HG03520 (cell line): ENCODE results near the gene SMIM33.
"Not testable (repeated sequence)": the region's sequence is repeated elsewhere in the genome, so short reads cannot be mapped to it uniquely, and the experiment has no call there.

Source experiments
- ATAC-seq: cut with Tn5 transposase; IDR thresholded peaks from one replicate; pipeline ENCODE4 v1.9.1; 2021; ENCODE audit warnings: mild to moderate bottlenecking, moderate library complexity; ENCODE audit not compliant: unreplicated experiment

The SMIM33 gene

GRCh38 chr5:139470821-139471300 is at the start of gene SMIM33:
SMIM33 (plus strand) TSS chr5:139471004; CDS start chr5:139471122, 118 bp downstream.
- ATAC-seq: no peak

- ATAC-seq: no peak
Observed at GRCh38 chr5:139422307-139422893, 48.4 kb upstream of the SMIM33 start.

DNA sequence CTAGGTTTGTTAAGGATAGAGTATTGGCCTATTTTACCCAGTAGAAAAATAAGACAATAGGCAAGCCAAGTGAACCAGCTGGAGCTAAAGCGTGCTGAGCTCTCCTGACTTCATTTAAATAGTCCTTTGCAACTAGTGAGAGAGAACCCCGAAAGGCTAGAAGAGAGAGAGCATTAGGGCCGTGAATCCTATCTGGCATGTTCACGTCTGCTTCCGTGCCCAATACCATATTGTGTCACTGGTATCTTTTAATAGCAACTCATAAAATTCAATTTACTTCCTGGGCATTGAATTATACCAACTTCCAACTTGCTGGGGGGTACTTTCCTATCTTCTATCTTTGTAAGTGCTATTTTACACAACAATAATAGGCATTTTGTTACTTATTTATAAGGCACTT is 45.3 kb upstream of the SMIM33 start:
- no peak for ATAC-seq

GRCh38 chr5:139426203-139426885 is 44.5 kb upstream of the SMIM33 start:
- no peak for ATAC-seq

- no peak for ATAC-seq
Observed at GRCh38 chr5:139430015-139430414, 40.8 kb upstream of the SMIM33 start.

- no peak for ATAC-seq
Observed at GRCh38 chr5:139431706-139432105, 39.1 kb upstream of the SMIM33 start.

GRCh38 chr5:139435676-139436075 is 35.1 kb upstream of the SMIM33 start:
- ATAC-seq: no peak

DNA sequence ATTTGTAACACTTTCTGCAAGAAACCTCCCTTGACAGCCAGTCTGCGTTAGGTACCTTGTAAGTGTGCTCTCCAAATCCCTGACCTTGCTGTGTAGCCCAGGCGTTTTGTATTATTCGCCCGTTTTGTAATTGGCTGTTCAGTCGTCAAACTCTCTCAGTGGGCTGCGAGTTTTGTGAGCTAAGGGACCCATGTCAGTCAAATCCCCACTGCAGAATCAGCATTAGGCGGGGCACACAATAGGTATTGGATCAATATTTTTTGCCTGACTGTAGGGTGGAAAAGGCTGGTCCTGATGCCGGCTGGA is 32.1 kb upstream of the SMIM33 start:
- ATAC-seq: no peak

GRCh38 chr5:139439013-139439903 is 31.5 kb upstream of the SMIM33 start, which contains the start of gene DNAJC18:
DNAJC18 (minus strand) TSS chr5:139439525; CDS start chr5:139439445, 80 bp downstream.
- peak; percentile 80 for ATAC-seq

DNA sequence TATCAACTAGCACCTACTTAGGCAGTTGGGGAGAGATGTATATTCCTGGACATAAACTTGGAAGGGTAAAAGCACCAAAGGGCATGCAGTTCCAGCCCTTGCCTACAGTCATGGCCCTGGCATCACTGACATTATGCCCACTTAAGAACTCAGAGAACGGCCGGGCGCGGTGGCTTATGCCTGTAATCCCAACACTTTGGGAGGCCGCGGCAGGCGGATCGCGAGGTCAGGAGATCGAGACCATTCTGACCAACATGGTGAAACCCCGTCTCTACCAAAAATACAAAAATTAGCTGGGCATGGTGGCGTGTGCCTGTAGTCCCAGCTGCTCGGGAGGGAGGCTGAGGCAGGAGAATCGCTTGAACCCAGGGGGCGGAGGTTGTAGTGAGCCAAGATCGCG is 30.4 kb upstream of the SMIM33 start:
- ATAC-seq: not testable (repeated sequence)

DNA sequence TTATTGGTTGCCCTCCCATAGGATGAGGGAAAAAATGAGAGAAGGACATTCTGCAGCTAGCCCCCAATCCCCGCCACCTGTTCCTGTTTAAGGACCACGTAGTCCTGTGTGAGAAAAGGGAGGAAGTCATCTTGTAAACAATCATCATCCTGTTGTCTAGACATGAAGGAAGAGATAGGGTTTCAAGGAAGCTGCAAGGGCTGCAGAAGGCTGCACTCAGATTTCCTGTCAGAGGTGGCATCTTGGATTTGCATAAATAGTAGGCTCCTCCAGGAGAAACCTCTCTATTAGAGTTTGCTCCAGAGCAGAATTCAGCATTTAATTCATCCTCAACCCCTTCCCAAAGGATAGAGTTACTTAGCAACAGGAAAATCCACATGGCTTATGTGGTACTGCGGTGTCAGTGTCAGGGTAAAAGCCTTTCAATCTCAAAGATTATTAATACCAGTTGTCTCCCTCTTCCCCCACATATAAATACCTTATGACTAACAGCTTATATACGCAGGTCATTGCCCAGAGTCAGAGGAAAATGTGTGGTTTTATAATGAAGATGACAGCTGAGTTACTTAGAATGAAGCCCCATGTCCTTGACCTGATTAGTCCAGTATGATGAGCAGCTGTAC is 26.9 kb upstream of the SMIM33 start:
- no peak for ATAC-seq

GRCh38 chr5:139445325-139446170 is 25.3 kb upstream of the SMIM33 start:
- ATAC-seq: no peak

GRCh38 chr5:139446956-139447779 is 23.6 kb upstream of the SMIM33 start:
- peak; percentile 52 for ATAC-seq

DNA sequence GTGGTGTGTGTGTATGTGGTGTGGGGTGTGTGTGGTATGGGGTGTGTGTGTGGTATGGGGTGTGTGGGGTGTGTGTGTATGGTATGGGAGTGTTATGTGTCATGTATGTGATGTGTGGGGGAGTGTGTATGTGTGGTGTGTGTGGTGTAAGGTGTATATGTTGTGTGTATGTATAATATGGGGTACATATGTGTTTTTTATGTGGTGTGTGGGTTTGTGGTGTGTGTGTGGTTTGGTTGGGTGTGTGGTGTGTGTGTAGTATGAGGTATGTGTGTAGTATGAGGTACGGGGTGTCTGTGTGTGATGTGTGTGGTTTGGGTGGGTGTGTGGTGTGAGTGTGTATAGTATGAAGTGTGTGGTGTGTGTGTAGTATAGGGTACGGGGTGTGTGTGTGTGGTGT is 19.6 kb upstream of the SMIM33 start:
- ATAC-seq: no peak

- ATAC-seq: no peak
Observed at GRCh38 chr5:139451878-139452660, 18.7 kb upstream of the SMIM33 start.

- ATAC-seq: no peak
Observed at GRCh38 chr5:139453683-139454567, 16.9 kb upstream of the SMIM33 start.

GRCh38 chr5:139454568-139455290 is 16.1 kb upstream of the SMIM33 start:
- ATAC-seq: no peak
